H1 (cell line): ENCODE data around the gene CCDC86. TPM values are rescaled to one million over a fixed set of nuclear protein-coding genes. Genes with fewer than 3 reads are reported as not detected.
A peak's percentile ranks its signal among the peaks of the same experiment; 100 is the strongest.

Source experiments
- CTCF ChIA-PET: fragments of 300-600 bp; sonication (Branson Sonifier 250); formaldehyde crosslinking; loops from one replicate; lab custom pipeline; 2021; ENCODE audit not compliant: partially characterized antibody; lab: Charles Lee
- POLR2A ChIA-PET: fragments of 300-600 bp; sonication (Branson Sonifier 250); formaldehyde crosslinking; loops from one replicate; lab custom pipeline; 2021; ENCODE audit warnings: inconsistent platforms; ENCODE audit not compliant: partially characterized antibody; lab: Charles Lee
- DNase-seq, 2 experiments: peaks; one replicate each; pipeline versions ENCODE4 v3.0.0 to v3.0.0-alpha.2; 2010 to 2022; ENCODE audit warnings: low spot score in 2 of 2, low read depth in 1 of 2, mixed read lengths in 1 of 2
- FAIRE-seq: peaks from 2 replicates; lab custom pipeline; 2011; peaks lifted over from hg19 to GRCh38; lab: Jason Lieb, UNC
- H2AFZ ChIP-seq: 2 replicates; pipeline ENCODE4 v1.8.1; 2012; ENCODE audit warnings: low read length, inconsistent platforms
- H2AK5ac ChIP-seq: 2 replicates; pipeline ENCODE4 v1.6.1; 2013; ENCODE audit warnings: low read depth, low read length
- H2BK120ac ChIP-seq: replicated peaks from 2 replicates; pipeline ENCODE3; 2013; ENCODE audit warnings: low read depth, low read length, inconsistent platforms
- H2BK12ac ChIP-seq: 2 replicates; pipeline ENCODE4 v1.6.1; 2013; ENCODE audit warnings: low read depth, low read length
- H2BK15ac ChIP-seq: 2 replicates; pipeline ENCODE4 v1.6.1; 2013; ENCODE audit warnings: low read length
- H2BK20ac ChIP-seq: 2 replicates; pipeline ENCODE4 v1.6.1; 2013; ENCODE audit warnings: low read length
- H2BK5ac ChIP-seq: 2 replicates; pipeline ENCODE4 v1.6.1; 2013; ENCODE audit warnings: low read depth, low read length
- H3K14ac ChIP-seq: 2 replicates; pipeline ENCODE4 v1.6.1; 2013; ENCODE audit warnings: inconsistent platforms; ENCODE audit not compliant: insufficient read length
- H3K18ac ChIP-seq: 2 replicates; pipeline ENCODE4 v1.6.1; 2013; ENCODE audit warnings: low read length; ENCODE audit errors: extremely low read depth
- H3K23ac ChIP-seq: 2 replicates; pipeline ENCODE4 v1.6.1; 2013; ENCODE audit warnings: inconsistent platforms; ENCODE audit not compliant: insufficient read length
- H3K23me2 ChIP-seq: 2 replicates; pipeline ENCODE4 v1.6.1; 2013; ENCODE audit warnings: low read depth, low read length
- H3K27ac ChIP-seq: 2 replicates; pipeline ENCODE4 v1.6.1; 2011; ENCODE audit warnings: low read depth, low read length, inconsistent platforms
- H3K27me3 ChIP-seq, 4 experiments: replicated peaks in 1 of 4; 1 replicate in 1 of 4; 2 replicates in 3 of 4; pipeline versions ENCODE4 v1.6.1 to v1.8.1; 2011 to 2013; ENCODE audit warnings: low read length in 3 of 4, mild to moderate bottlenecking in 3 of 4, inconsistent platforms in 2 of 4, mixed read lengths in 2 of 4, moderate library complexity in 1 of 4; ENCODE audit not compliant: control insufficient read depth in 3 of 4, insufficient read depth in 3 of 4; ENCODE audit errors: extremely low read depth in 1 of 4
- H3K36me3 ChIP-seq, 4 experiments: 2 replicates each; pipeline versions ENCODE4 v1.6.1 to v1.8.1; 2011 to 2013; ENCODE audit warnings: mild to moderate bottlenecking in 4 of 4, low read length in 3 of 4, moderate library complexity in 2 of 4, control low read depth in 1 of 4, inconsistent platforms in 1 of 4; ENCODE audit not compliant: insufficient read depth in 4 of 4, control insufficient read depth in 2 of 4
- H3K4ac ChIP-seq: replicated peaks from 2 replicates; pipeline ENCODE3; 2013; ENCODE audit warnings: low read length, low read depth, mixed read lengths, inconsistent platforms; ENCODE audit not compliant: insufficient read length
- H3K4me1 ChIP-seq, 4 experiments: replicated peaks in 1 of 4; 1 replicate in 1 of 4; 2 replicates in 3 of 4; pipeline versions ENCODE4 v1.6.1 to v1.8.1; 2011 to 2013; ENCODE audit warnings: low read length in 3 of 4, inconsistent platforms in 2 of 4, mixed read lengths in 1 of 4; ENCODE audit not compliant: insufficient read depth in 4 of 4, control insufficient read depth in 3 of 4
- H3K4me2 ChIP-seq, 2 experiments: 2 replicates each; pipeline versions ENCODE4 v1.6.1 to v1.8.1; 2011 to 2013; ENCODE audit warnings: low read depth in 2 of 2, low read length in 2 of 2, control low read depth in 1 of 2, inconsistent platforms in 1 of 2, mild to moderate bottlenecking in 1 of 2; ENCODE audit not compliant: insufficient read depth in 1 of 2
- H3K4me3 ChIP-seq, 4 experiments: fragments of 200-600, 300-600 bp in 1 of 4; sonication (generic), shearing (Covaris generic), sonication (Bioruptor Twin) in 1 of 4; 2 replicates each; pipeline versions ENCODE4 v1.5.1 to v1.8.1; 2011 to 2016; ENCODE audit warnings: low read length in 4 of 4, low read depth in 3 of 4, control low read depth in 2 of 4, inconsistent platforms in 2 of 4, mild to moderate bottlenecking in 2 of 4, mixed read lengths in 1 of 4, moderate library complexity in 1 of 4; ENCODE audit not compliant: insufficient read depth in 2 of 4; ENCODE audit errors: extremely low read depth in 1 of 4
- H3K56ac ChIP-seq: replicated peaks from 2 replicates; pipeline ENCODE3; 2013; ENCODE audit warnings: low read depth, mild to moderate bottlenecking, mixed read lengths, low read length, inconsistent platforms; ENCODE audit not compliant: insufficient read length
- H3K79me1 ChIP-seq: 2 replicates; pipeline ENCODE4 v1.6.1; 2013; ENCODE audit warnings: low read depth, low read length, control low read depth
- H3K79me2 ChIP-seq, 2 experiments: 2 replicates each; pipeline versions ENCODE4 v1.6.1 to v1.8.1; 2012 to 2013; ENCODE audit warnings: low read length in 2 of 2, mild to moderate bottlenecking in 2 of 2, inconsistent platforms in 1 of 2; ENCODE audit not compliant: insufficient read depth in 2 of 2, control insufficient read depth in 1 of 2
- H3K9ac ChIP-seq, 4 experiments: replicated peaks in 1 of 4; 1 replicate in 1 of 4; 2 replicates in 3 of 4; pipeline versions ENCODE4 v1.6.1 to v1.8.1; 2011 to 2013; ENCODE audit warnings: low read depth in 3 of 4, low read length in 3 of 4, control low read depth in 2 of 4, mild to moderate bottlenecking in 2 of 4, moderate library complexity in 2 of 4, inconsistent platforms in 1 of 4; ENCODE audit errors: extremely low read depth in 1 of 4
- H3K9me3 ChIP-seq, 2 experiments: 2 replicates each; pipeline versions ENCODE4 v1.6.1 to v1.8.1; 2012 to 2013; ENCODE audit warnings: mild to moderate bottlenecking in 2 of 2, moderate library complexity in 2 of 2, control low read depth in 1 of 2, inconsistent platforms in 1 of 2, low read depth in 1 of 2, low read length in 1 of 2, mixed read lengths in 1 of 2; ENCODE audit not compliant: insufficient read depth in 2 of 2
- H4K20me1 ChIP-seq, 2 experiments: replicated peaks in 1 of 2; 2 replicates each; pipeline versions ENCODE3 to v1.8.1; 2011 to 2013; ENCODE audit warnings: inconsistent platforms in 2 of 2, low read length in 2 of 2, mild to moderate bottlenecking in 1 of 2; ENCODE audit not compliant: insufficient read depth in 2 of 2, control insufficient read depth in 1 of 2
- H4K5ac ChIP-seq: 2 replicates; pipeline ENCODE4 v1.6.1; 2013; ENCODE audit warnings: low read length, low read depth, mixed read lengths, inconsistent platforms; ENCODE audit not compliant: insufficient read length
- H4K8ac ChIP-seq: 2 replicates; pipeline ENCODE4 v1.8.0; 2013; ENCODE audit warnings: mild to moderate bottlenecking, moderate library complexity, low read length, inconsistent platforms; ENCODE audit not compliant: insufficient read depth; ENCODE audit errors: extremely low read depth
- H4K91ac ChIP-seq: replicated peaks from 2 replicates; pipeline ENCODE3; 2013; ENCODE audit warnings: low read length, mixed read lengths, inconsistent platforms; ENCODE audit not compliant: insufficient read length
- BACH1 ChIP-seq: IDR thresholded peaks from 2 replicates; pipeline ENCODE4 v1.6.1; 2012; ENCODE audit warnings: low read length, improper control_type of control experiment
- E2F6 ChIP-seq: IDR thresholded peaks from 2 replicates; pipeline ENCODE4 v1.6.1; 2012; ENCODE audit warnings: inconsistent platforms
- EP300 ChIP-seq, 2 experiments: IDR thresholded peaks; 1 replicate in 1 of 2; 2 replicates in 1 of 2; pipeline ENCODE4 v1.6.1; 2011 to 2012; ENCODE audit warnings: low read depth in 2 of 2, low read length in 2 of 2, mild to moderate bottlenecking in 2 of 2, borderline replicate concordance in 1 of 2, inconsistent platforms in 1 of 2, moderate library complexity in 1 of 2
- GABPA ChIP-seq: IDR thresholded peaks from 2 replicates; pipeline ENCODE4 v1.6.1; 2011; ENCODE audit warnings: mild to moderate bottlenecking, low read length, moderate library complexity, borderline replicate concordance; ENCODE audit not compliant: insufficient read depth
- GTF2F1 ChIP-seq: IDR thresholded peaks from 2 replicates; pipeline ENCODE4 v1.6.1; 2012; ENCODE audit warnings: low read depth, low read length, improper control_type of control experiment, borderline replicate concordance
- HDAC2 ChIP-seq, 2 experiments: fragments of 300-600 bp in 1 of 2; sonication (generic) in 1 of 2; IDR thresholded peaks; 2 replicates each; pipeline ENCODE4 v1.6.1; 2011 to 2012; ENCODE audit warnings: low read depth in 2 of 2, low read length in 2 of 2, mild to moderate bottlenecking in 2 of 2, moderate library complexity in 2 of 2, borderline replicate concordance in 1 of 2, inconsistent platforms in 1 of 2
- JUN ChIP-seq: IDR thresholded peaks from 2 replicates; pipeline ENCODE4 v1.6.1; 2011; ENCODE audit warnings: low read depth, mild to moderate bottlenecking, improper control_type of control experiment, low read length
- POLR2AphosphoS5 ChIP-seq: IDR thresholded peaks from 2 replicates; pipeline ENCODE4 v1.6.1; 2011; ENCODE audit warnings: low read depth, low read length
- SIRT6 ChIP-seq: IDR thresholded peaks from one replicate; pipeline ENCODE4 v1.7.1; 2012; ENCODE audit warnings: low read length, inconsistent platforms
- TAF1 ChIP-seq: IDR thresholded peaks from 2 replicates; pipeline ENCODE4 v1.6.1; 2011; ENCODE audit warnings: mild to moderate bottlenecking, low read depth, low read length
- TEAD4 ChIP-seq: IDR thresholded peaks from 2 replicates; pipeline ENCODE4 v1.6.1; 2012; ENCODE audit warnings: low read depth, low read length, inconsistent platforms, mixed read lengths
- WGBS, 2 experiments: shearing (Covaris generic) in 1 of 2; methylation state at CpG; one replicate each; pipeline versions ENCODE4 v1.1.6 to v1.1.7; 2013 to 2015; ENCODE audit warnings: low lambda C conversion rate in 2 of 2, mixed read lengths in 2 of 2, inconsistent platforms in 1 of 2, low coverage in 1 of 2, missing lambda C conversion rate in 1 of 2; ENCODE audit not compliant: insufficient replicate concordance in 2 of 2, insufficient coverage in 1 of 2, insufficient read length in 1 of 2; ENCODE audit errors: extremely low coverage in 1 of 2, missing lambda C conversion rate in 1 of 2; 5-methylcytosine and 5-hydroxymethylcytosine counted together
- polyA plus RNA-seq, 7 experiments: library from polyadenylated mRNA; depleted of rRNA in 3 of 7; stranded (reverse) in 5 of 7; unstranded in 2 of 7; fragments of >200 nt in 5 of 7; fragments of 200-250 nt in 2 of 7; gene quantifications; 1 replicate in 5 of 7; 2 replicates in 1 of 7; 4 replicates in 1 of 7; pipeline versions ENCODE4 v1.2.1 to v1.2.3, GENCODE V29; 2011 to 2013; ENCODE audit warnings: missing spikeins in 2 of 7, mixed read lengths in 2 of 7
- total RNA-seq: library from RNA; stranded (reverse); fragmentation: NEBNext Ultra II Directional; extraction: Animal tissue kit (Norgen Biotek cat#: 25700); gene quantifications from 2 replicates; pipeline ENCODE4 v1.2.1, GENCODE V29; 2021

Gene CCDC86
- total and polyA plus RNA-seq, 2 of the 8 experiments (the other 6 are each of a cell fraction or from before 2014, with no cell fraction given): 37.7 to 76.4 TPM

- Histone ChIP-seq H2BK15ac (no peak within 1 kb of the TSS), H3K79me2 (no peaks in the 10 kb centered on the region), H3K9ac (no peak within 1 kb of the TSS), H4K20me1 (no peaks in the 10 kb centered on the region), H3K23ac (no peak within 1 kb of the TSS), H2BK120ac (no peak within 1 kb of the TSS), H3K27me3 (no peaks in the 10 kb centered on the region), H4K91ac (no peak within 1 kb of the TSS), H2AFZ (no peak within 1 kb of the TSS), H4K8ac (peak within 1 kb of the TSS; percentile 9; the same call in 1 of the 2 replicates), H3K4ac (no peak within 1 kb of the TSS), H2BK20ac (no peak within 1 kb of the TSS), H3K9me3 (no peaks in the 10 kb centered on the region), H2BK5ac (no peak within 1 kb of the TSS), H3K56ac (no peak within 1 kb of the TSS), H3K27ac (no peak within 1 kb of the TSS), H4K5ac (no peak within 1 kb of the TSS), H3K4me1 (no peaks in the 10 kb centered on the region; a peak in 2 of 7 replicates), H3K36me3 (no peaks in the 10 kb centered on the region), H3K79me1 (no peaks in the 10 kb centered on the region), H3K23me2 (no peaks in the 10 kb centered on the region), H2AK5ac (no peak within 1 kb of the TSS), H3K14ac (no peak within 1 kb of the TSS), H3K4me3 (no peak within 1 kb of the TSS), H3K18ac (no peak within 1 kb of the TSS), H3K4me2 (no peak within 1 kb of the TSS), H2BK12ac (no peak within 1 kb of the TSS)
- DNase-seq (no peak), FAIRE-seq (no peak)
- 87% methylated on average over 11 of the region's 13 CpGs; no CpG with 5 or more reads in 1 of the 2 experiments for WGBS, 2 experiments
- POLR2A ChIA-PET: interaction anchor here (1.0 to 4.2 kb wide), 6 partner anchors 11 to 48 kb away, joined by 3 to 20 read pairs (median 4); partner anchors contain the start of gene PTGDR2
- CTCF ChIA-PET: interaction anchor here (0.6 to 5.6 kb wide), 13 partner anchors 11 to 104 kb away, joined by 3 to 37 read pairs (median 4); partner anchors contain the start of gene PTGDR2
- TF ChIP-seq GABPA (no peak), POLR2AphosphoS5 (no peak), TAF1 (no peak), HDAC2 (IDR thresholded peaks at IDR 0.05; ENCODE audit: borderline replicate concordance in 1 of 2, low read depth in 2 of 2, low read length in 2 of 2) (no peak), BACH1 (no peak), TEAD4 (no peak), JUN (no peak), E2F6 (no peak), SIRT6 (no peak), EP300 (IDR thresholded peaks at IDR 0.05; ENCODE audit: borderline replicate concordance in 1 of 2, low read depth in 2 of 2, low read length in 2 of 2) (no peak), GTF2F1 (no peak)
Measured at GRCh38 chr11:60866911-60867870, 25.3 kb downstream of the CCDC86 start, which contains the start of gene ZP1. Gene ZP1, plus strand, starts transcription at chr11:60867542. Its CDS starts 20 bp downstream, at chr11:60867562.
